IPS-18a (cell line): ENCODE measurements around the gene LAMA4.

Source experiments
- H3K27ac ChIP-seq: one replicate; pipeline ENCODE4 v1.5.1; 2013; ENCODE audit warnings: low read length
- H3K27me3 ChIP-seq: one replicate; pipeline ENCODE4 v1.6.1; 2013; ENCODE audit warnings: mild to moderate bottlenecking, low read length; ENCODE audit not compliant: control insufficient read depth, insufficient read depth
- H3K36me3 ChIP-seq: one replicate; pipeline ENCODE4 v1.6.1; 2013; ENCODE audit warnings: low read depth, low read length; ENCODE audit not compliant: control insufficient read depth
- H3K4me1 ChIP-seq: one replicate; pipeline ENCODE4 v1.6.1; 2013; ENCODE audit warnings: low read depth, low read length; ENCODE audit not compliant: control insufficient read depth
- H3K4me3 ChIP-seq: one replicate; pipeline ENCODE4 v1.5.1; 2013; ENCODE audit warnings: low read length
- H3K9ac ChIP-seq: one replicate; pipeline ENCODE4 v1.6.1; 2013; ENCODE audit warnings: mild to moderate bottlenecking, low read length, moderate library complexity
- H3K9me3 ChIP-seq: one replicate; pipeline ENCODE4 v1.6.1; 2013; ENCODE audit warnings: low read depth, low read length; ENCODE audit not compliant: control insufficient read depth

Gene LAMA4

DNA sequence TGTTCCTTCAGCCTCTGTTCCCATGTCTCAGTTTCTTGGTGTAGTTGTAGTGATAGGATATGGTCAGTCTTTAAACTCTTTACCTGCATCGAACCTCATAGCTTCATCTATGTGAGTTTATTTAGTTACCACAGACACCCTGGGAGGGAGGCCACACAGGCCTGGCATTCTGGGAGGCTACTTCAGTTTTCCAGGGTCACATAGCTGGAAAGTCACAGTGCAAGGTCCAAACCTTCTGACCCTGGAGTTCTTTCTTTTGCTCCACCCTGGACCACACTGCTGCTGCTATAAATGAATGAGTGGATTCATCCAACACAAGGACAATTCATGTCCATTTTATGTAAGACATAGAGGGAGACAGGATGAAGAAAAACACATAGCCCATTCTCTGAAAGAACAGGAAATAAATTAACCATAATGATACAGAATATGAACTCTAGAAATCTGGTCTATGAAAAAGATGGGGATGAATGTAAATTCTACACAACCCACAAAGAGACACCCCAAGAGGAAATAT lies 60.8 kb downstream of the LAMA4 start:
- Histone ChIP-seq H3K27me3 (no peaks in the 10 kb centered on the region), H3K4me3 (no peak overlapping the region), H3K9me3 (no peaks in the 10 kb centered on the region), H3K9ac (no peak overlapping the region), H3K4me1 (no peaks in the 10 kb centered on the region), H3K27ac (no peak overlapping the region), H3K36me3 (no peaks in the 10 kb centered on the region)

DNA sequence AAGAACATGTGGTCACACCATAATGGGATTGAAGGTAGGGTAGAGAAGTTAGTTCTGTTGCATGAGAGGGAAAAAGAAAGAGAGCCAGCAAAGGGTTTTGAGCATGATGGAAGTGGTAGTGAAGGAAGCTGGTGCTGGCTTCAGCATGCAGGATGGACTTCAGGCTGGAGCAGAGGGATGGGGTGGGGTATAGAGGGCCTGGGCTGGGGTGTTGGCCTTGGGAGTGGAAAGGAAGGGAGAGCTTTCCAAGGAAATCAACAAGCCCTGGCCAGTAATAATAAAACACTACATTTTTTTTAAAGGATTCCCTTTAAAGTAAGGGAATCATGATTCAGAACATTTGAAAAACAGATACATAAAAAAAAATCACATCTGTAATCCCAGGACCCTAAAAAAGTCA lies 61.2 kb downstream of the LAMA4 start:
- Histone ChIP-seq H3K4me1 (no peaks in the 10 kb centered on the region), H3K27ac (no peak overlapping the region), H3K4me3 (no peak overlapping the region), H3K9me3 (no peaks in the 10 kb centered on the region), H3K36me3 (no peaks in the 10 kb centered on the region), H3K27me3 (no peaks in the 10 kb centered on the region), H3K9ac (no peak overlapping the region)

DNA sequence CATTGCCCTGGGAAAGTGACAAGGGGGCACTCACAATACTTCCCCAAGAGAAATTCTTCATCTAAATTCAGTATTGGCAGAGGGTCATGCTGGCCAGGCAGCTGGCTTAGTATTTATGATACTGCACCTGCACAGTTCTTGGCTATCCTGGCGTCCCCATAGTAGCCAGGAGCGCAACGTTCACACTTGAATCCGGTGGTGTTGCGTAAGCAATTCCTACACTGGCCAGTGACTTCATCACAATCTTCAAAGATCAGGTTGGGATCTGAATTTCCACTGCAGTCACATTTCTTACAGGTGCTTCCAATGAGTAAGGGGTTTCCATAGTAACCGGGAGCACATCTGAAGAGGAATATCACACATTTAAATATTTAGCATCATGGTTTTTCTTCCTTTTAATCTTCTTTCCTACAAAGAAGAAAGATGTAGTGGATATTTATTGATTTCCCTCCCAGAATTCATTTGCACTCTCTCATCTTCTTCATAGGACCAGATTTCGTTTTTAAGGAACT lies 62.8 kb downstream of the LAMA4 start:
- no peaks in the 10 kb centered on the region for H3K9me3 ChIP-seq
- no peak overlapping the region for H3K4me3 ChIP-seq
- no peak overlapping the region for H3K9ac ChIP-seq
- H3K4me1 ChIP-seq = no peaks in the 10 kb centered on the region
- no peaks in the 10 kb centered on the region for H3K27me3 ChIP-seq
- H3K27ac ChIP-seq = no peak overlapping the region
- H3K36me3 ChIP-seq = no peaks in the 10 kb centered on the region

DNA sequence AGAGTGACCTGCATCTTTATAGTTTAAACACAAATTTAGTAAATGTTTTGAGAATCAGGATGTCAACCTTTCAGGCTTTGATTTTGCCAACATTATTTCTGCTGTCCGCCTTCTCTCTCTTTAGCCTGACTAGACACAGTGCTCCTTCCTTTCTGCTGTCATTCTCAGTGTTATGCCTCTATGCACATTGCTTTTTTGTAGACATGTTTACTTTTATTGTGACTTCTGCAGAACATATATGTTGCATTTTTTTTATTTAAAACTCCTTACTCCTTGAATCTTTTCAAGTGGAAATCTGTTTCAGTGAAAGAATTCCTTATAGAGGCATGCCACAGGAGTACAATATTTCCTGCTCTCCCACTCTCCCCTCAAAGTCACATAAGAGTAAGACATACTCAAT lies 64.2 kb downstream of the LAMA4 start:
- no peak overlapping the region for H3K4me3 ChIP-seq
- H3K36me3 ChIP-seq = no peaks in the 10 kb centered on the region
- no peak overlapping the region for H3K27ac ChIP-seq
- no peaks in the 10 kb centered on the region for H3K9me3 ChIP-seq
- no peak overlapping the region for H3K9ac ChIP-seq
- no peaks in the 10 kb centered on the region for H3K27me3 ChIP-seq
- H3K4me1 ChIP-seq = no peaks in the 10 kb centered on the region

DNA sequence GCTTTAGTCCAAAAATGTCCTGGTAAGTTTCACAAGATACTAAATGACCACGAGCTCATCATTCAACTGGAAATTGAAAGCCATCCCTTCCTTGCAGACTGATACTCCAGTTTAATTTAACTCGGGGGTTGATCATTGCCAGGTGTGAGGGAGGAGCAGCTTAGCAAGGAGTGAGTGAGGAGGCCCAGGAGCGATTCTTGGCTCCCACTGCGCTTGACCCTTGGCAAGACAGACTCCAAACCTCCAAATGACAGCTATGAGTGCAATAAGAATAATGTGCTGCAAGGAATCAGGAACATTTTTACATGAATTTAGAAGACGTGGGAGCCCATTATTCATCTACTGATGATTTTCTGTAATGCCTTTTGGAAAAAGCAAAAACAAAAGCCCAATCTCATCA lies 64.9 kb downstream of the LAMA4 start:
- Histone ChIP-seq H3K27me3 (no peaks in the 10 kb centered on the region), H3K4me1 (no peaks in the 10 kb centered on the region), H3K36me3 (no peaks in the 10 kb centered on the region), H3K4me3 (no peak overlapping the region), H3K27ac (no peak overlapping the region), H3K9me3 (no peaks in the 10 kb centered on the region), H3K9ac (no peak overlapping the region)

DNA sequence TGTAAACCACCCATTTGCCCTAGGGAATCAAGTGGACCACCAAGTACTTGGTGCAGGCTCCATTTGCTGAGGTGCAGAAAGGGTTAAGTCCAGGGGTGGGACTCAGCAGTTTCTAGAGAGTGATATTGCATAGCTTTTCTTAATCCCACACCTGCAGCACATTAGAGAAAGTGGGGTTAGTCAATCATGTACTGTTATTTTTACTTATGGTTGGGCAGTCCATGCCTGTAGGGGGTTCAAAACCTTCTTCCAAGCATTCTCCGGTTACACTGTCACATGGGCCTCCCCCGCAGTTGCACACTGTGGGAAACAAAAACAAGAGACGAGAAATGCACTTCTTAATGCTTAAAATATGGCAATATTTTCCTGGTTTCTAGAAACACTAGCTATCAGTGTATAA lies 65.5 kb downstream of the LAMA4 start:
- H3K36me3 ChIP-seq = no peaks in the 10 kb centered on the region
- no peak overlapping the region for H3K9ac ChIP-seq
- no peaks in the 10 kb centered on the region for H3K4me1 ChIP-seq

DNA sequence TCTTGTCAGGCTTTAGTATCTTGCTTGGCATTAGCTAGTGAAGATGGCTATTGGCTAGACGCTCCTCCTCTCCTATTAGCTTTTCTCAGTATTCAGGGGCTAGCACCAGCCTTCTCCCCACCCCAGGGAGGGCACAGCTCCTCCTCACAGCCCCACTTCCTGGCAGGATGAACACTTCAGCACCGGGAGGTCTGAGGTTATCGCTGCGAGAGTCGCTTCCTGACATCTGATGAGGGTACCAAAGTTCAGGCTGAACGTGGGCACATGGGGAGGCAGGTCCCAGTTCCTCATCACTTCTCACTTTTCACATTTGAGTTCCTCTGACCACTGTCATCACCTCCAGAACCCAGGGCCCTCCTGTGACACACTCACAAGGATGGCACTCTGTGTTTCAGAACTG lies 66.6 kb downstream of the LAMA4 start:
- H3K4me1 ChIP-seq = no peaks in the 10 kb centered on the region
- no peak overlapping the region for H3K9ac ChIP-seq
- H3K27me3 ChIP-seq = no peaks in the 10 kb centered on the region
- H3K4me3 ChIP-seq = no peak overlapping the region
- H3K9me3 ChIP-seq = no peaks in the 10 kb centered on the region
- H3K36me3 ChIP-seq = no peaks in the 10 kb centered on the region
- H3K27ac ChIP-seq = no peak overlapping the region

More for the DNA sequence above, 65.5 kb downstream of the LAMA4 start:
- no peak overlapping the region for H3K4me3 ChIP-seq
- H3K27ac ChIP-seq = no peak overlapping the region
- no peaks in the 10 kb centered on the region for H3K27me3 ChIP-seq
- no peaks in the 10 kb centered on the region for H3K9me3 ChIP-seq

DNA sequence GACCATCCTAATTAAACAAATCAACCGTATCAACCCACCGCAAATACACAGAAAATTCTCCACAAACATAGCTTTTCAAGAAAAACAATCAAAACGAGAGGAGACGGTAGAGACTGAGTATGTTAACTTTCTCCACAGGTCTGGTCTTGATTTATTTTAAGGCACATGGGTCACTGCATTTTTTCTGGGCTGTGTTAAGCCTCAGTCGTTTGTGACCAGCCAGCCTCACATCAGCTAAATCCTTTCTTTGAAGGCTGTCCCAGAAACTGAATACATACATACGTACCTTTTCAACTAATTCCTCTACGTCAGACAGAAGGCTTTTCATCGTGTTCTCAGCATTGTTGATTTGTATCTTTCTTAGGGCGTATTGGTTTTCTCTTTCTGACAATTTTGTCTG lies 69.4 kb downstream of the LAMA4 start:
- no peaks in the 10 kb centered on the region for H3K36me3 ChIP-seq
- no peak overlapping the region for H3K4me3 ChIP-seq
- no peaks in the 10 kb centered on the region for H3K4me1 ChIP-seq
- H3K9ac ChIP-seq = no peak overlapping the region
- H3K27me3 ChIP-seq = no peaks in the 10 kb centered on the region
- H3K27ac ChIP-seq = no peak overlapping the region
- no peaks in the 10 kb centered on the region for H3K9me3 ChIP-seq

DNA sequence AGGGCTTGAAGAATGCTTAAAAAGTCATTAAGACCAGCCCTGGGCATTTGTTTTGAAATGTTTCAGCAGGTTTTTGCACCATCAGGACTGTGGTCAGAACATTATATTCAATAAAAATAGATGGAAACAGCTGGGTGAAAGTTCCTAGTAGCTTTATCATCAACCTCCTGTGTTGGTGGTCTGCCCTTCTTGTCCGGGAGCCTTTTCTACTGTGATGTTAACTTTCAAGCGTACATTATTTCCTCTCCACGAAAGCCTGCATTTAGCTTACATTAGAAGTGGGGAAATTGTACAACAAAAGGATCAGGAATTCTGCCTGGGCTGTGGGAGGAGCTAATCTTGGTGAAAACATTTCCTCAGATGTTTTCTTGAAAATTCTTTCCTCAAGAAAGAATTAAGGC lies 71.1 kb downstream of the LAMA4 start:
- no peak overlapping the region for H3K27ac ChIP-seq

DNA sequence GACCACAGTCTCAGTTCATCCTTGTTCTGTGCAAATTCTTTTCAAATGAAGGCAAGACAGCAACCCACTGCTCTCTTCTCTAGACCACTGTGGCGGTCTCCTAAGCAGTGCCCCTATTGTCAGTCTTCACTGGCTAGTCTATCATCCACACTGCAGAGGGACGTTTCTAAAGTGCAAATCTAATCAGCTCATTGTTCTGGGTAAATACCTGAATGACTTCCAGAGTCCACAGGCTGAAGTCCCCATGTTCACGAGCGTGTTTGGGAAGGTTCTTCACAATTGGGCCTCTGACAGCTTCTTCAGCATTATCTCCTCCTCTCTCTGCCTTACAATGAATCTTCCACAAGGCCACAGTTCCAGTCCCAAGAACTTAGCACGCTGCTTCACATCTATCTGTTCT lies 73.2 kb downstream of the LAMA4 start:
- Histone ChIP-seq H3K27ac (no peak overlapping the region), H3K4me1 (no peaks in the 10 kb centered on the region), H3K9ac (no peak overlapping the region), H3K4me3 (no peak overlapping the region), H3K9me3 (no peaks in the 10 kb centered on the region), H3K27me3 (no peaks in the 10 kb centered on the region), H3K36me3 (no peaks in the 10 kb centered on the region)

More for the DNA sequence above, 71.1 kb downstream of the LAMA4 start:
- no peak overlapping the region for H3K9ac ChIP-seq
- H3K27me3 ChIP-seq = no peaks in the 10 kb centered on the region
- H3K9me3 ChIP-seq = no peaks in the 10 kb centered on the region
- H3K36me3 ChIP-seq = no peaks in the 10 kb centered on the region
- no peaks in the 10 kb centered on the region for H3K4me1 ChIP-seq
- no peak overlapping the region for H3K4me3 ChIP-seq

DNA sequence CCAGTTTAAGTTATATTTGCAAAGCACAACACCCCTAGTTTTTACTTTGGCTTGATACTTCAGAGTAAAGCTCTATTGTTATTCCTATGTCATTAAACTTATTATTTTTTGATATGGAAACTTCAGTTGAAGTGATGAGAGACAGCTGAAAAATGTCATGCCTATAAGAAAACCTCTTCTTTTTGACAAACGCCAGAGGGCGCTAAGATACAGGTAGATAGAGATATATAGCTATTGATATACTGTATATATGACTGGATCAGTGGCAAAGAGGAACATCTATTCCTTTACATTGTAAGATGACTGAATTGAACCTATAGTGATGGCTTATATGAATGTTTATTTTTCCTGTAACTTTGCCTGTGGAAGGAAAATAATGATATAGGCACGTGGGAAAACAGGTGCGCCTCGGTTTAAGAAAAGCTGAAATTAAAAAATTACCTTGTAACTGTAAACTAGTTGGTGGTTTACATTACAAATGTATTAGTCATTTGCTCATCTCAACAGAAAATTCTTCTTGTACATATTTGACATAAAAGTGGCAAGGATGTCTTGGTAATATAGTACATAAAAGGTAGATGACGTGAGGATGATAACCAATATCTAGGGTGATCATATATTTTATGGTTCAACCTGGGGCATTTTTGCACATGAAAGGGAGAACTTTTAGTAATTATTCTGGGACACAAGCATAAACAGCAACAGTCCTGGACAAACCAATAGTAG lies 74.1 kb downstream of the LAMA4 start:
- Histone ChIP-seq H3K4me3 (no peak overlapping the region), H3K9ac (no peak overlapping the region), H3K36me3 (no peaks in the 10 kb centered on the region)

DNA sequence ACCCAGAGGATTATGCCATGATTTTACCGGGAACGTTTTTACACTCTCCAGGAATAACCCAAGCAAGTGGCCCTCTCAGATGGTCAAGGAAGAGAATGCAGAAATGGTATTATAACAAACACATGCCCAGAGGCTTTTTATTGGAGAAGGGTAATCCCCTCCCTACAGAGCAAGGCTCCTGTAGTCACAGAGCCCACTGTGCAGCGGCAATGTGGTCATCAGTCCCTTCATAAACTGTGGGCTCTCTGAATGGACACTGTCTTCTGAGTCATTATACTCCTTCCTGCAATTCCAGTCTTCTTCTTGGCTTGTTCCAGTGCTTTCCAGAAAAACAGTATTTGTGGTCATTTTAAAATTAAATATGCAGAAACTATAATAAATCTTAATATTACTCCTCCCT lies 74.7 kb downstream of the LAMA4 start:
- Histone ChIP-seq H3K27me3 (no peaks in the 10 kb centered on the region), H3K27ac (no peak overlapping the region), H3K36me3 (no peaks in the 10 kb centered on the region), H3K9me3 (no peaks in the 10 kb centered on the region), H3K4me1 (no peaks in the 10 kb centered on the region), H3K4me3 (no peak overlapping the region), H3K9ac (no peak overlapping the region)

More for the DNA sequence above, 74.1 kb downstream of the LAMA4 start:
- Histone ChIP-seq H3K9me3 (no peaks in the 10 kb centered on the region), H3K27ac (no peak overlapping the region), H3K4me1 (no peaks in the 10 kb centered on the region), H3K27me3 (no peaks in the 10 kb centered on the region)
